SHP77 (cell line): ENCODE measurements around the gene PHF20.
"Not testable (repeated sequence)": the region's sequence is repeated elsewhere in the genome, so short reads cannot be mapped to it uniquely, and the experiment has no call there.

Experiments
- DNase-seq, 2 experiments: peaks; one replicate each; lab custom pipeline; 2025; lab: John Stamatoyannopoulos, UW

The PHF20 gene

DNA sequence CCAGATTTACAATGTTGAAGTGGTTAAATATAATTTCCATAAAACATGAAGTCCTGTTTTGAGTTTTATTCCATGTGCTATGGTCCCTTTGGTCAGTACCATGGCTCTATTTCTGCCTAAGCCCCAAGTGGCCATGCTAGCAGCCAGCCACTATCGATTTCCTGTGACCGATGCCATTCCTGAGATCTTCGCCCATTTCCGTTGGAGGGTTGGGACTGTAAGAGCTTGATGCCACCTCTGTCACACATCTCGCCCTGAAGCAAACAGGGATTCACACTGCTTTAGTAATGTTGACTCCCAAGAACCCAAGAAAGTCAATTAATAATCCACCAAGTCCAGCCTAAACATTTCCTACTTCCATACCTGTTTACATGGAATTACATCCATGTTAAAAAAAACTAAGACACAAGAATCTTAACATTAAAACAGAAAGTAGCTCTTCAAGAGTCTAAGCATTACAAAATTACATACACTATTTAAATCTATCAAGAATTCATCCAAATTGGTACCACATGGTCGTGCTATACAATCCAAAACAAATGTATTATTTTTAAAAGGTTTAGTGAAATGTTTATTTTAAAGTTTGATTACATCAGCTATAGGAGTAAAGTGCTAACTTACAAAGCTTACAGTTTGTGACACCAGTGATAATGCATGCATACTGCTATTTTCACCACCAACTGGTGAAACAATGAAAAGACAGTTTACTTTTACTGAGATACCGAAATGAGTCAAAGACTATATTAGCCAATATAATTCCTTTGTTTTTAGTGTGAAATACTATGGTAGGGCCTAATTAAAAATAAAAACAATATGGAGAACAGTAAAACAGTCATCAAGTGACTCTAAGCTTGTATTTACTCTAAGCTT is 32.3 kb upstream of the PHF20 start:
- DNase-seq: no peak

DNA sequence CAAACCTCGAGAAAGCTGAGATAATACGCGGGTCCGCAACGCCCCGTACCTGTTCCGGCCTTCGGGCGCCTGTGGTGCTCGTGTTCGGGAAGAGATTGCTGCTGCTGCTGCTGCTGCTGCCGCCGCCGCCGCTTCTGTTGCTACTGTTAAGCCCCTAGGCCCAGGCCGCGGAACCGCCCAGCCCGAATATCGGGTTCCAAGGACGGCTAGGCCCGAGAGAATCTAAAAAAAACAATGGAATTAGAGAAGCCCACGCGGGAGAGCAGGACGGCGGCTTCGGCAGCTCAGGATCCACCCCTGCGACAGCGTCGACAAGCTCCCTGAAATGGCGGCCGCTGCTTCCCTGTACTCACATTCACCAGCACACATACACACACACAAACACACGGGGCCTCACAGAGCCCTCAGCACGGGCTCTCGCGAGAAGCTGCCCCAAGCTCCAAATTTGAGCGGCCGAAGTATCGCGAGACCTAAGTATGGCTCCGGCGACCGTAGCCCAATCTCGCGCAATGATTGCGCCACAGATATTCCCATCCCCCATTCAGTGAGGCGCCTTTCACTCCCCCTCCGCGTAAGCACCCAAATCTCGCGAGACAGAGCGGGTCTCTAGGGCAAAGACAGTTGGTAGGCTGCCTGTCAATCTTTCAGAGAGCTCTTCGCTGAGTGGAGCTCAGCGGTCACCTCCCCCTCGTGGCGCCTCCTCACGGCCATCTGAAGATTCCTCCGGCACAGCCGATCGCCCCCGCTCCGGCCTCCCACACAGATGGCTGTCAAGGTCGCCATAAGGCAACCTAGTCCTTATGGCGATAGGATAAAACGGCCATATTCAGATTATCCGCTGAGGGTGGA is 29.7 kb upstream of the PHF20 start, which contains the start of gene RBM39:
TSS of gene RBM39 (minus strand) at position 369 of the 849 bp plus-strand sequence. CDS start 1,386 bp downstream, outside the sequence.
- peak; percentile 100 for DNase-seq

DNA sequence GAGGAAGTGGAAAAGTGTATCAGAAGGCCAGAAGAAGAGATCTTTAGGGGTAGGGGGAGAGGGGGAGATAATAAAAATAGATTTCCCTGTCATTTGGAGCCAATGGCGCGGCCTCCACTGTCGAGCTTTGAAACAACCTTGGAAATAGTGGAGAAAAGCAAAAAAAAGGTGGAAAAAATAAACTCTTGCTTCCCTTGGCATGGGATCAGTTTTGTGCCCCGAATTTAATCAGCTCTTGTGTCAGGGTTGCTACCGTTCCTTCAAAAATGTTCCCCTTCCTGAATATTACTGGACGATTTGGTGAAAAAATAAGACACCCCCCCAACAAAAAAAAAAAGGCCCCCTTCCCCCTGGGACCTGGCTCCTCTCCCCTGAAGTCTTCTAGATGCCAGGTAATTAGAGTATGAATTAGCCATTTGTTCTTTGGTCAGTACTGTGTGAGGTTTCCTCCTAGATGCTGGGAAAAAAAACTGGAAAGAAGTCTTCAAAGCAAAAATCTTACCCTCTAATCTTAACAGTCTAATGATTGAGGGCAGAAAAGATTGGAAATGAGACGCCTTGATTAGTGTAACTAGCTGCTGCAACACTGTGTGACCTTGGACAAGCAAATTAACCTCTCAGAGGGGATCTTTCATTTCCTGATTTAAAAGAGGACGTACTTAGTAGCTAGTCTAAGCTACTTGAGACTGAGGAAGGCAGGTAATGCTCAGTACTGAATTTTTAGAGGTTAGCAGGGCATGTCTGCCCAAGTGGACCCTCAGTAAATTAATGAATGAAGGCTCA is 28.9 kb upstream of the PHF20 start:
- peak in 1 of 2 experiments; percentile 26 for DNase-seq

GRCh38 chr20:35743693-35744491 is 27.9 kb upstream of the PHF20 start:
- DNase-seq: peak in 1 of 2 experiments; percentile 2

GRCh38 chr20:35744492-35744841 is 27.3 kb upstream of the PHF20 start:
- not testable (repeated sequence) for DNase-seq

GRCh38 chr20:35750611-35751010 is 21.2 kb upstream of the PHF20 start:
- DNase-seq: no peak

DNA sequence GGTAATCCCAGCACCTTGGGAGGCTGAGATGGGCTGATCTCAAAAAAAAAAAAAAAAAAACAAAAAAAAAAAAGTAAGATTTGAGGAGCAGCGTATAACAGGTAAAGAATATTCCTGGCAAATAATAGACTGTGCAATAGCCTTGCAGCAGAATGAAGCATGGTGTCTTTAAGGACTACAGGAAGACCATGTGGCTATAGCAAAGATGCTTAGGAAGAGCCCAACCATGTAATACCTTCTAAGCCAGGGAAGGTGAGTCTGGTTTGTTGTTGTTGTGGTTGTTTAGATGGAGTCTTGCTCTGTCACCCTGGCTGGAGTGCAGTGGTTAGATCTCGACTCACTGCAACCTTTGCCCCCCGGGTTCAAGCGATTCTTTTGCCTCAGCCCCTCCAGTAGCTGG is 15.4 kb upstream of the PHF20 start:
- DNase-seq: no peak

DNA sequence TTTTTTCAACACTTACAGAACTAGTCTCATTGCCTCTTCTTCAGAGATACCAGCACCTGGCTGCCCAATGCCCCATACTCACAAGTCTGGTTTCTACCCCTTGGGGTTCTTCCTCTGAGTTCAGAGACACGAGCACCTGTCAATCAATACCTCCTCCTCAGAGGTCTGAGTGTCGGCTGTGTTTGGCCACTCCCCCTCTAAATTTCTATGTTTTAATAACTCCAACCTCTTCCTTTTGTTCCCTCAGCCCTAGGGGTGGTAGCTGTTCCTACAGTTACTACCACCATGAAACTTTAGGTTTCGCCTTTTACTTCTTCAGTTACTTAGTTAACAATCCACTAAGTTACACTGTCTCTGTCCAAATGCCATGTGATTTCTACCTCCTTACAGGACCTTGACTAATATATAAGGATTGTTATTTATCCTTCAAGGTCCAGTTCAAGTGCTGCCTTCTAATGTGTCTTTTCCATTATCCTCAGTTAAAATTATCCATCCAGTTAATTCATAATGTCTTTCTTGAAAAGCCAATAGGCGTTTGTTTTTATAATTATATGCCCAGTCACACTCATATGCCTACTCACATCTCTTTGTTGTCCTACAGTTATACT is 14.6 kb upstream of the PHF20 start:
- no peak for DNase-seq

DNA sequence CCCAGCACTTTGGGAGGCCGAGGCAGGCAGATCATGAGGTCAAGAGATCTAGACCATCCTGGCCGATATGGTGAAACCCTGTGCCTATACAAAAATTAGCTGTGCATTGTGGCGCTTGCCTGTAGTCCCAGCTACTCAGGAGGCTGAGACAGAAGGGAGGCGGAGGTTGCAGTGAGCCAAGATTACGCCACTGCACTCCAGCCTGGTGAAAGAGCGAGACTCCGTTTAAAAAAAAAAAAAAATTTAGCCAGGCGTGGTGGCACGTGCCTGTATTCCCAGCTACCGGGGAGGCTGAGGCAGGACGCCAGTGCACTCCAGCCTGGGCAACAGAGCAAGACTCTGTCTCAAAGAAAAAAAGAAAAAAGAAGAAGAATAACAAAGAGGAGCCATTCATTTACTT is 10.3 kb upstream of the PHF20 start:
- not testable (repeated sequence) for DNase-seq

- DNase-seq: no peak
Measured at GRCh38 chr20:35762461-35762860, 9.4 kb upstream of the PHF20 start.

DNA sequence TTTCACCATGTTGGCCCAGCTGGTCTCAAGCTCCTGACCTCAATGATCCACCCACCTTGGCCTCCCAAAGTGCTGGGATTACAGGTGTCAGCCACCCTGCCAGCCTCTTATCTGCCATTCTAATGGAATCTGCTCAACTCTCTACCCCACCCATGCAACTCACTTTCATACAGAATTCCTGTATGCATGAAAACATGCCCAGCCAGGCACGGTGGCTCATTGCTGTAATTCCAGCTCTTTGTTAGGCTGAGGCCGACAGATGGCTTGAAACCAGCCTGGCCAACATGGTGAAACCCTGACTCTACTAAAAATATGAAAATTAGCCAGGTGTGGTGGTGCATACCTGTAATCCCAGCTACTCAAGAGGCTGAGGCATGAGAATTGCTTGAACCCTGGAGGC is 6.9 kb upstream of the PHF20 start:
- not testable (repeated sequence) for DNase-seq

DNA sequence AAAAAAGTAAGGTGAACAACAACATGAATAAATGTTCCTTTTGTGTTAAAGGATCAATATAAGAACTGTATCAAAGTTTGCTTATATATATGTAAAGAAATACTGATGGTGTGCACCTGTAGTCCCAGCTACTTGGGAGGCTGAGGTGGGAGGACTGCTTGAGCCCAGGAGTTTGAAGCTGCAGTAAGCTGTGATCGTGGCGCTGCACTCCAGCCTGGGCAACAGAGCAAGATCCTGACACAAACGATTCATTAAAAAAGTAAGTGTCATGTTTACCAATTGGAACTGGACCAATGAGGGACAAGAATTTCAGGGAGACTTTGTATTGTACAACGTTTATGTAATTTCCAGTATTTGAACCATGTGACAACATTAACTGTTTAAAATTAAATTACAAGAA is 5.0 kb upstream of the PHF20 start:
- no peak for DNase-seq

DNA sequence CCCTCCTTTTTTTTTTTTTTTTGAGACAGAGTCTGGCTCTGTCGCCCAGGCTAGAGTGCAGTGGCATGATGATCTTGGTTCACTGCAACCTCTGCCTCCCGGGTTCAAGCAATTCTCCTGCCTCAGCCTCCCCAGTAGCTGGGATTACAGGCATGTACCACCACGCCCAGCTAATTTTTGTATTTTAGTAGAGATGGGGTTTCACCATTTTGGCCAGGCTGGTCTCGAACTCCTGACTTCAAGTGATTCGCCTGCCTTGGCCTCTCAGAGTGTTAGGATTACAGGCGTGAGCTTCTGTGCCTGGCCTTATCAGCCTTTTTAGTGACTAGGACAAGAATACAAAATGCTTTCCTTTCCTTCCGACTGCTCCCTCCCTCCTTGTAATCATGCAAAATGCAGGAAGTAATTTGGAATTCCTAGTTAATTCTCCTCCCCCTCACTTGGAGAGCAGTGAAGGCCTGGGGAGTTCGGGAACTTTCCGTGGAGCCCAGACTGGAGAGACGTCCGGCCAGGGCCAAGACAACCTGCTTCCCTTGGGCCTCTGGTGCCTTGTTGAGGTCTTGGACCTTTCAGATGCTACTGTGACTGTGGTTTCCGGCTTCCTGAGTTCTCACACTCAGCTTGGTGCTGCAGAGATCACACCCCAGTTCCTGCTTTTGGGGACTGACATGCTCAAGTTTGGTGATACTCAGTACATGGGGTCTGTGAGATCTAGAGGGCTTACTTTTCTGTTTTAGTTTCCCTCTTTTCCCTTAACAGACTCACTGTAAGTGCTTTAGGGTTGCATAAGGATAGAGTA is 3.9 kb upstream of the PHF20 start:
- no peak for DNase-seq

- peak; percentile 58 to 67 for DNase-seq
Measured at GRCh38 chr20:35768731-35769664, 2.8 kb upstream of the PHF20 start.

GRCh38 chr20:35771367-35771688 is 487 bp upstream of the PHF20 start:
- DNase-seq: no peak

- no peak for DNase-seq
Measured at GRCh38 chr20:35772563-35773058, 796 bp downstream of the PHF20 start.

DNA sequence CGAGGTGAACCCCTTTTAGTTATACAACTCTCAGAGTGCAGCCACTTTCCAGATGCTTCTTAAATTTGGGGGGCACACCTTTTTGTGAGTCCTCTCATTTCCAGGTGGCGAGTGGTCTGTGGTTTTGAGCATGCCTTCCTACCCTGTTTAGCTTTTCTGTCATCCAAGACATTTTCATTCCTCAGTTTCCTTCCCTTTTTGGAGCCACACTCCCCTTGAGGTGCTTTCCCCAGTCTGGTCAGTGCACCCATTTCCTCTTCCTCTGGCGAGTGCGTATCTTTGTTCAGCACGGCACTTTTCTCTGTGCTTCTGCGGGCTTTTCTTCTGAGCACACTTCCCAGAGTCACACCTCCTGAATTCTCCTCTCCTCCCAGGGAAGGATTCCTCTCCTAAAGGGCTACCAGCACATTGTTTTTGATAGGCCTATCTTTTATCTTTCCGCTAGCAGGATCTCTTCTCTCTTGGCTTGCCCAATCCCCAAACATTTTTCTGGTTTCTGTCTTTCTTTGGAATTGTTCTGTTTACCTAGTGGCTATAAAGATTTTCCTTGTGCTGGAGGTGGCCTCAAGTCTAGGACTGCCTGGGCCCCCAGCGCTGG is 1.4 kb downstream of the PHF20 start:
- no peak for DNase-seq

GRCh38 chr20:35774391-35774790 is 2.6 kb downstream of the PHF20 start:
- DNase-seq: no peak
